ENCODE measurements around the gene AGAP1.

GRCh38 chr2:235556086-235556485 is 62.2 kb downstream of the AGAP1 start:
- TF ChIP-seq CTCF (IDR thresholded peaks at IDR 0.05) (no peak), POLR2A (IDR thresholded peaks at IDR 0.05) (no peak)
